GM10248 (cell line): ENCODE results near the gene RAB1A.

Source experiments
- CTCF ChIA-PET: fragments of 300-600 bp; sonication (Branson Sonifier 250); formaldehyde crosslinking; extraction: SDS; loops from one replicate; lab custom pipeline; 2021; ENCODE audit warnings: antibody characterized with exemption; lab: Yijun Ruan, JAX
- POLR2A ChIA-PET: fragments of 350-650 bp; sonication (Branson Sonifier 250); formaldehyde crosslinking; extraction: SDS; loops from one replicate; lab custom pipeline; 2020; ENCODE audit warnings: antibody characterized with exemption; lab: Yijun Ruan, JAX
- DNase-seq: peaks from one replicate; pipeline ENCODE4 v3.0.0; 2012; ENCODE audit errors: extremely low spot score
- CTCF ChIP-seq: IDR thresholded peaks from 2 replicates; pipeline ENCODE4 v1.5.1; 2012; ENCODE audit warnings: mild to moderate bottlenecking, low read depth; ENCODE audit errors: extremely low read depth, missing control alignments, control extremely low read depth

Gene RAB1A

GRCh38 chr2:65092791-65093190 is 37.1 kb downstream of the RAB1A start:
- ChIA-PET CTCF (interaction anchor here (0.6 to 1.5 kb wide), 3 partner anchors 14 to 120 kb away, joined by 3 read pairs; no protein-coding TSS in a partner anchor), POLR2A (interaction anchor here (0.7 kb wide), 2 partner anchors 9 to 67 kb away, joined by 3 to 5 read pairs; no protein-coding TSS in a partner anchor)
- TF ChIP-seq CTCF, result no peak
- no peak for DNase-seq

- ChIA-PET POLR2A (no interaction called here), CTCF (interaction anchor here (1.0 to 1.8 kb wide), 5 partner anchors 9 to 45 kb away, joined by 3 to 5 read pairs (median 4); partner anchors contain the start of gene RAB1A)
- DNase-seq, result no peak
- no peak for TF ChIP-seq CTCF
These were observed 44.8 kb downstream of the RAB1A start for GRCh38 chr2:65085148-65085547.

DNA sequence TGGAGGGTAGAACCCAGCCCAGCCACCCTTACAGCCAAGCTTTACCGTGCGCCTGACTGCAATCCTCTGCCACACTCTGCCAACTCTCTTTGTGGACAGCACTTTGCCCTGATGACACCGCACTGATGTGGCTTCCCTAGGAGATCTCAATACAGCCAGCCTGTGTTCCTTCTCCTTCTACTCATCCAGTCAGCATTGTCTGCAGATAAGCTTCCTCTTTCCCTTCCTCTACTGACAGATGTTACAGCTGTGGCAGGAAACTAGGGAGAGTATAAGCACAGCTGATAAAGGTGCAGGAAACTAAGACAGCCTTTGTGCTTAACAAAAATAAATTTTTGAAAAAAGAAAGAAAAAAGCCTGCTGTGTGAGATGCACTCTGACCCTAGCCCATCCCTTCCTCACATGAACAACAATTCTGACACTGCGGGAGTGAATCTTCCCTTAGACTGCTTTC is 48.6 kb downstream of the RAB1A start:
- no peak for DNase-seq
- no peak for TF ChIP-seq CTCF
- CTCF ChIA-PET, result interaction anchor here (1.2 to 3.7 kb wide), 2 partner anchors 8 to 16 kb away, joined by 5 to 13 read pairs; no protein-coding TSS in a partner anchor
- POLR2A ChIA-PET, result no interaction called here

DNA sequence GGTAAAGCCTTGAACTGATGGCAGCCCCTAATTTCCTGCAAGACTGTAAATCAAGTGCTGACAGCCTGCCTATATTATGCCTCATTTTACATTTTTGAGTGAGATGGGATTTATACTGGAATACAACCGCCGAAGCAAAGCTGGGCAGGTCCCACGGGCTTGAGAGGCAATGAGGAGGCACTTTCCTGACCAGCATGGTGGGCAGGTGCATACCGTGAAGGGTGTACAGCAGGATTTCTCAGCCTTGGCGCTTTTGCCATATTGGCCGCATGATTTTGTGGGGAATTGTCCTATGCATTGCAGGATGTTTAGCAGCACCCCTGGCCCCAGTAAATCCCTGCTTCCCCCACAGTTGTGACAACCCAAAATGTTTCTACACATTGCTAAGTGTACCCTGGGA is 50.9 kb downstream of the RAB1A start:
- CTCF ChIA-PET, result interaction anchor here (0.7 to 2.1 kb wide), 5 partner anchors 13 to 55 kb away, joined by 3 to 8 read pairs (median 3); no protein-coding TSS in a partner anchor
- TF ChIP-seq CTCF, result no peak
- POLR2A ChIA-PET, result no interaction called here
- no peak for DNase-seq

DNA sequence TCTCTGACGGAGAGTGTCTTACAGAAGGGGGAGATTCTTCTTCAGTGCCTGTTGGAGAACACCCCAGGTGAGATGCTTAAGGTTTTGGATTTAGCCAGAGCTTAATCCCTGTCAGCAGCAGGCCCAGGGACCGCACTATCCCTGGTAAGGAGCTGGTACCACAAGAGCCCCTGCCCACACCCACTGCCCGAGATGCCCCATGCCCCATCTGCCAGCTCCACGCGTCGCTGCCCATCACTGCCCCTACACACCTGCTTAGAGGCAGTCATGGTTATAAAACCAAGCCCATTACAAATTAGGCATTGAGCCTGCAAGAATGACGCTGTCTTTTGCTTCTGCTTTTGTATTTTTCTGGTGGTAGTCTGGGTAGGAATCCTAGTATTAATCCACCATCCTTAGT is 52.0 kb downstream of the RAB1A start:
- no peak for TF ChIP-seq CTCF
- POLR2A ChIA-PET, result no interaction called here
- CTCF ChIA-PET, result interaction anchor here (1.0 to 2.1 kb wide), 4 partner anchors 13 to 109 kb away, joined by 3 to 8 read pairs (median 4); no protein-coding TSS in a partner anchor
- no peak for DNase-seq

GRCh38 chr2:65076345-65076710 is 53.6 kb downstream of the RAB1A start:
- CTCF ChIA-PET, result interaction anchor here (0.8 to 4.0 kb wide), 6 partner anchors 10 to 159 kb away, joined by 3 to 30 read pairs (median 4); no protein-coding TSS in a partner anchor
- no peak for DNase-seq
- POLR2A ChIA-PET, result no interaction called here
- no peak for TF ChIP-seq CTCF
